Neural cell (in vitro differentiated cells): ENCODE measurements around the gene NOSIP. TPM values are rescaled to one million over a fixed set of nuclear protein-coding genes. Genes with fewer than 3 reads are reported as not detected.

Source experiments
- H2AFZ ChIP-seq: fragments of 200-600, 300-800 bp; sonication (generic), shearing (Covaris generic); 2 replicates; pipeline ENCODE4 v1.6.0; 2014; ENCODE audit warnings: low read depth, mild to moderate bottlenecking, antibody characterized with exemption, low read length, moderate library complexity
- H3F3A ChIP-seq: fragments of 200-600 bp; shearing (Covaris generic); 2 replicates; pipeline ENCODE4 v1.6.1; 2016; ENCODE audit warnings: mild to moderate bottlenecking, moderate library complexity, mixed read lengths, antibody characterized with exemption, low read length; ENCODE audit not compliant: insufficient read depth, poor library complexity, severe bottlenecking
- H3K27ac ChIP-seq: fragments of 200-600, 300-800 bp; sonication (generic), shearing (Covaris generic); 2 replicates; pipeline ENCODE4 v1.5.1; 2014; ENCODE audit warnings: mild to moderate bottlenecking, low read length, moderate library complexity
- H3K27me3 ChIP-seq: fragments of 300-800, 200-600 bp; sonication (generic), shearing (Covaris generic); 2 replicates; pipeline ENCODE4 v1.6.0; 2014; ENCODE audit warnings: mild to moderate bottlenecking, low read depth, low read length, moderate library complexity; ENCODE audit not compliant: insufficient read depth
- H3K36me3 ChIP-seq: fragments of 300-800, 200-600 bp; sonication (generic), shearing (Covaris generic); 2 replicates; pipeline ENCODE4 v1.5.1; 2014; ENCODE audit warnings: mild to moderate bottlenecking, antibody characterized with exemption, low read length, moderate library complexity; ENCODE audit not compliant: insufficient read depth
- H3K4me2 ChIP-seq: fragments of 300-800, 200-600 bp; sonication (generic), shearing (Covaris generic); 2 replicates; pipeline ENCODE4 v1.6.0; 2014; ENCODE audit warnings: mild to moderate bottlenecking, low read length
- H3K4me3 ChIP-seq: fragments of 300-800, 200-600 bp; sonication (generic), shearing (Covaris generic); 2 replicates; pipeline ENCODE4 v1.5.1; 2014; ENCODE audit warnings: mild to moderate bottlenecking, low read length, moderate library complexity
- H3K79me2 ChIP-seq: fragments of 200-600 bp; shearing (Covaris generic); replicated peaks from 2 replicates; pipeline ENCODE4 v1.6.0; 2014; ENCODE audit warnings: mild to moderate bottlenecking, low read length, moderate library complexity; ENCODE audit not compliant: insufficient read depth
- H3K9ac ChIP-seq: fragments of 300-800, 200-600 bp; sonication (generic), shearing (Covaris generic); 2 replicates; pipeline ENCODE4 v1.6.1; 2016; ENCODE audit warnings: mild to moderate bottlenecking, low read length, mixed read lengths
- H3K9me2 ChIP-seq: fragments of 200-600 bp; shearing (Covaris generic); 2 replicates; pipeline ENCODE4 v1.6.1; 2016; ENCODE audit warnings: mild to moderate bottlenecking, low read length, mixed read lengths; ENCODE audit not compliant: insufficient read depth
- H3K9me3 ChIP-seq: fragments of 200-600, 300-800 bp; sonication (generic), shearing (Covaris generic); 2 replicates; pipeline ENCODE4 v1.6.1; 2016; ENCODE audit warnings: mild to moderate bottlenecking, mixed run types, low read length, moderate library complexity, mixed read lengths
- H4K20me1 ChIP-seq: fragments of 200-600 bp; shearing (Covaris generic); 2 replicates; pipeline ENCODE4 v1.6.1; 2016; ENCODE audit warnings: mild to moderate bottlenecking, mixed run types; ENCODE audit not compliant: insufficient read depth
- EP300 ChIP-seq: fragments of 450-650 bp; conservative IDR thresholded peaks from 2 replicates; pipeline ENCODE4 v1.6.1; 2014; ENCODE audit warnings: antibody characterized with exemption, mild to moderate bottlenecking, moderate library complexity; ENCODE audit not compliant: poor library complexity, severe bottlenecking
- EZH2 ChIP-seq: fragments of 200-600, 300-800 bp; shearing (Covaris generic), sonication (generic); IDR thresholded peaks from 2 replicates; pipeline ENCODE4 v1.6.1; 2014; ENCODE audit warnings: antibody characterized with exemption, low read length, borderline replicate concordance, mild to moderate bottlenecking; ENCODE audit not compliant: insufficient read depth, poor library complexity, severe bottlenecking
- MXI1 ChIP-seq: fragments of 450-650 bp; conservative IDR thresholded peaks from 2 replicates; pipeline ENCODE4 v1.6.1; 2014; ENCODE audit warnings: antibody characterized with exemption, mild to moderate bottlenecking; ENCODE audit not compliant: poor library complexity, severe bottlenecking
- POLR2AphosphoS5 ChIP-seq: IDR thresholded peaks from 2 replicates; pipeline ENCODE4 v1.6.1; 2012
- RAD21 ChIP-seq: fragments of 450-650 bp; conservative IDR thresholded peaks from 2 replicates; pipeline ENCODE4 v1.6.1; 2014; ENCODE audit warnings: antibody characterized with exemption, mild to moderate bottlenecking, moderate library complexity
- SMC3 ChIP-seq: fragments of 450-650 bp; conservative IDR thresholded peaks from 2 replicates; pipeline ENCODE4 v1.6.1; 2014; ENCODE audit warnings: antibody characterized with exemption, mild to moderate bottlenecking, moderate library complexity; ENCODE audit not compliant: poor library complexity
- TAF1 ChIP-seq: IDR thresholded peaks from 2 replicates; pipeline ENCODE4 v1.6.1; 2012; ENCODE audit warnings: low read depth
- polyA plus RNA-seq: library from polyadenylated mRNA; depleted of rRNA; stranded (reverse); fragments of >200 nt; gene quantifications from 2 replicates; pipeline ENCODE4 v1.2.3, GENCODE V29; 2014
- TF ChIP-seq, protein P1 (sequence below): IDR thresholded peaks from 2 replicates; pipeline ENCODE4 v1.6.1; 2012; ENCODE audit warnings: borderline replicate concordance
- TF ChIP-seq, protein P2 (sequence below): fragments of 450-650 bp; IDR thresholded peaks from 2 replicates; pipeline ENCODE4 v1.5.1; 2014; ENCODE audit warnings: antibody characterized with exemption, mild to moderate bottlenecking, moderate library complexity; ENCODE audit not compliant: poor library complexity, severe bottlenecking

Gene NOSIP
- polyA plus RNA-seq, 1 donor from 2014 or later = 129 TPM

DNA sequence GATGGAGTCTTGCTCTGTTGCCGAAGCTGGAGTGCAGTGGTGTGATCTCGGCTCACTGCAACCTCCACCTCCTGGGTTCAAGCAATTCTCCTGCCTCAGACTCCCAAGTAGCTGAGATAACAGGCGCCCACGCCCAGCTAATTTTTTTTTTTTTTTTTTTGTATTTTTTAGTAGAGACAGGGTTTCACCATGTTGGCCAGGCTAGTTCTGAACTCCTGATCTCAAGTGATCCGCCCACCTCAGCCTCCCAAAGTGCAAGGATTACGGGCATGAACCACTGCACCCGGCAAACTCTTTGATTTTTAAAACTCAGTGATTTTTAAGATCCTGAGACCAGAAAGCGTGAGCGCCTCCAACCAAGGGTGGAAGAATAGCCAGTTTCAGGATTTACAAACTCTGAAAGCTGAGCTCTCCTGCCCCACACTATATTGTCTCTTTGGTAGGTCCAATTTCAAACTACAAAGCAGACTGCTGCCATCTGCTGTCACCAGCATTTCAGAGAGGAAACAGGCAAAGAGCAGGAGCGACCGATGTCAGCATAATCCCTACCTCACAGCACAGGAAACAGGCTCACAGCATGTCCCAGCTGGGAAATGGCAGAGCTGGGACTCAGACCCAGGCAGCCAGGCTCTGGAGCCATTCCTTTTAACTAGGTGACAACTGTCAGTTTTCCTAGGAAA lies 9.2 kb downstream of the NOSIP start:
- Histone ChIP-seq H4K20me1 (no peaks in the 10 kb centered on the region), H3K9ac (no peak overlapping the region), H3K4me3 (no peak overlapping the region), H3K27ac (no peak overlapping the region), H3F3A (no peaks in the 10 kb centered on the region), H3K79me2 (peaks cover 4% of the 10 kb centered on the region), H3K27me3 (no peaks in the 10 kb centered on the region), H3K9me2 (no peaks in the 10 kb centered on the region), H3K36me3 (no peaks in the 10 kb centered on the region), H2AFZ (no peak overlapping the region), H3K4me2 (no peak overlapping the region), H3K9me3 (no peaks in the 10 kb centered on the region)
- TF ChIP-seq SMC3 = peak; percentile 13
- TF ChIP-seq, protein P1, sequence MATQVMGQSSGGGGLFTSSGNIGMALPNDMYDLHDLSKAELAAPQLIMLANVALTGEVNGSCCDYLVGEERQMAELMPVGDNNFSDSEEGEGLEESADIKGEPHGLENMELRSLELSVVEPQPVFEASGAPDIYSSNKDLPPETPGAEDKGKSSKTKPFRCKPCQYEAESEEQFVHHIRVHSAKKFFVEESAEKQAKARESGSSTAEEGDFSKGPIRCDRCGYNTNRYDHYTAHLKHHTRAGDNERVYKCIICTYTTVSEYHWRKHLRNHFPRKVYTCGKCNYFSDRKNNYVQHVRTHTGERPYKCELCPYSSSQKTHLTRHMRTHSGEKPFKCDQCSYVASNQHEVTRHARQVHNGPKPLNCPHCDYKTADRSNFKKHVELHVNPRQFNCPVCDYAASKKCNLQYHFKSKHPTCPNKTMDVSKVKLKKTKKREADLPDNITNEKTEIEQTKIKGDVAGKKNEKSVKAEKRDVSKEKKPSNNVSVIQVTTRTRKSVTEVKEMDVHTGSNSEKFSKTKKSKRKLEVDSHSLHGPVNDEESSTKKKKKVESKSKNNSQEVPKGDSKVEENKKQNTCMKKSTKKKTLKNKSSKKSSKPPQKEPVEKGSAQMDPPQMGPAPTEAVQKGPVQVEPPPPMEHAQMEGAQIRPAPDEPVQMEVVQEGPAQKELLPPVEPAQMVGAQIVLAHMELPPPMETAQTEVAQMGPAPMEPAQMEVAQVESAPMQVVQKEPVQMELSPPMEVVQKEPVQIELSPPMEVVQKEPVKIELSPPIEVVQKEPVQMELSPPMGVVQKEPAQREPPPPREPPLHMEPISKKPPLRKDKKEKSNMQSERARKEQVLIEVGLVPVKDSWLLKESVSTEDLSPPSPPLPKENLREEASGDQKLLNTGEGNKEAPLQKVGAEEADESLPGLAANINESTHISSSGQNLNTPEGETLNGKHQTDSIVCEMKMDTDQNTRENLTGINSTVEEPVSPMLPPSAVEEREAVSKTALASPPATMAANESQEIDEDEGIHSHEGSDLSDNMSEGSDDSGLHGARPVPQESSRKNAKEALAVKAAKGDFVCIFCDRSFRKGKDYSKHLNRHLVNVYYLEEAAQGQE = no peak

DNA sequence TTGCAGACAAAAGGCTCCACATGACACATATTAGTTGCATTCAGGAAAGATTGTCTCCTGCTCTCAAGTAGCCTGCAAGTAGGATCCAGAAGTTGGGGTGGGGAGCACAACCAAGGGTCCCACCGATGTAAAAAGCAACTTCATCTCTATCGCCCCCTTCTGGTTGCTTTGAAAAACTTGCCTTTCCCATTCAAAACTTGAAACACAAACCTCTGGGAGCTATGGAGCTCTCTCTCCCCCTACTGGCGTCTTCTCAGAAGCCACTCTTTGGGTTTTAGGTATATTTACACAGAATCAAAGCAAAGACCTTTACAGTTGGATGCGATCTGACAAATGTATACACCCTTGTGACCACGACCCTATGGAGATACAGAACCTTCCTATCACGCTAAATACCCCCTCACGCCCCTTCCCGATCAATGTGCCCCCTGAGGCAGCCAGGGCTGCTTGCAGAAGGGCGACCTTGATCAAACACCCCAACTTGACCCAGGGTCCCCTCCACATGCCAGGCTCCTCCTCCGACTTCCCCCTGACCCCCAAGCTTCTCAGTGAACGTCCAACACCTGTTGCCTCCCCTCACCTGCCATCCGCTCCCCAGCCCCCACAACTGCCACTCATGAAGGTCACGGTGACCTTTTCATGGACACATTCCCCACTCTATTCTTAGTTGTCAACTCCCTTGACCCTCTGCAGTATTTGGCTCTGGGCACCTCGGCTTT lies 10.1 kb downstream of the NOSIP start:
- peaks cover 4% of the 10 kb centered on the region for H3K79me2 ChIP-seq
- no peaks in the 10 kb centered on the region for H4K20me1 ChIP-seq
- no peak overlapping the region for H3K4me2 ChIP-seq
- H3K9me3 ChIP-seq = no peaks in the 10 kb centered on the region
- no peaks in the 10 kb centered on the region for H3K36me3 ChIP-seq
- no peak overlapping the region for H3K9ac ChIP-seq
- no peaks in the 10 kb centered on the region for H3K9me2 ChIP-seq
- H3K27me3 ChIP-seq = no peaks in the 10 kb centered on the region
- H3K4me3 ChIP-seq = no peak overlapping the region
- TF ChIP-seq RAD21 (peak; percentile 75), MXI1 (no peak), POLR2AphosphoS5 (no peak), SMC3 (peak; percentile 74), EP300 (no peak), EZH2 (no peak), TAF1 (no peak)
- TF ChIP-seq, protein P2, sequence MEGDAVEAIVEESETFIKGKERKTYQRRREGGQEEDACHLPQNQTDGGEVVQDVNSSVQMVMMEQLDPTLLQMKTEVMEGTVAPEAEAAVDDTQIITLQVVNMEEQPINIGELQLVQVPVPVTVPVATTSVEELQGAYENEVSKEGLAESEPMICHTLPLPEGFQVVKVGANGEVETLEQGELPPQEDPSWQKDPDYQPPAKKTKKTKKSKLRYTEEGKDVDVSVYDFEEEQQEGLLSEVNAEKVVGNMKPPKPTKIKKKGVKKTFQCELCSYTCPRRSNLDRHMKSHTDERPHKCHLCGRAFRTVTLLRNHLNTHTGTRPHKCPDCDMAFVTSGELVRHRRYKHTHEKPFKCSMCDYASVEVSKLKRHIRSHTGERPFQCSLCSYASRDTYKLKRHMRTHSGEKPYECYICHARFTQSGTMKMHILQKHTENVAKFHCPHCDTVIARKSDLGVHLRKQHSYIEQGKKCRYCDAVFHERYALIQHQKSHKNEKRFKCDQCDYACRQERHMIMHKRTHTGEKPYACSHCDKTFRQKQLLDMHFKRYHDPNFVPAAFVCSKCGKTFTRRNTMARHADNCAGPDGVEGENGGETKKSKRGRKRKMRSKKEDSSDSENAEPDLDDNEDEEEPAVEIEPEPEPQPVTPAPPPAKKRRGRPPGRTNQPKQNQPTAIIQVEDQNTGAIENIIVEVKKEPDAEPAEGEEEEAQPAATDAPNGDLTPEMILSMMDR = peak; percentile 88
- TF ChIP-seq, protein P1 = no peak
- no peak overlapping the region for H2AFZ ChIP-seq
- no peak overlapping the region for H3K27ac ChIP-seq
- no peaks in the 10 kb centered on the region for H3F3A ChIP-seq
